ENCODE results near the gene ATOH7. TPM values are rescaled to one million over a fixed set of nuclear protein-coding genes. Genes with fewer than 3 reads are reported as not detected.

ATOH7 gene
- total RNA-seq, 1 donor from 2014 or later: not detected

DNA sequence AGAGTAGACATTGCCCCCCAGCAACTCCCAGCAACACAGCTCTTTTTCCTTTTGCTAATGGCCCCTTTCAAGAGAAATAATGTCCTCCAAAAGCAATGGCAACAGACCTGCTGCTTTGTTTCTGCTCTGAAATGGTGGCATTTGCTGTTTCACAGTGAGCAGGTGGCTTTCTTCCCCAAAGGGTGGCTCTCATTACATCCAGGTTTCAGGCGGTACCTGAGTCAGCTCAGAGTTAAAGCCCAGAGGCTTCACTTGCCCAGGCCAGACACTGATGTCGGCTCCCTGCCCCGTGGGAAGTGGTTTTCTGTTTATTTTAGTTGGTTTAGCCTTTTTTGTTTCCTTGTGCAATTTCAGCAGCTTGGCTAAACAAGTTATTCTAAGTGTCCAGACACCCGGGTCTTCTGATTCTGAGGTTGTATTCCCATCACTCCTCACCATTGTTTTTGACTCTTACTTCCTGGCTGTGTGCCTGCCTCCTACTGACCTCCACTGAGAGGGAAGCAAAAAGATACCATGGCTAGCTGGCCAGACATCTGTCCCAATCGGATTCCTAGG is 7.8 kb upstream of the ATOH7 start:
- H3K4me3 ChIP-seq (ENCODE audit: low read depth, low read length): no peak overlapping the region
- FAIRE-seq (no peak), DNase-seq (ENCODE audit: low read depth) (no peak)
- no peaks in the 10 kb centered on the region for H3K36me3 ChIP-seq (ENCODE audit: control insufficient read depth, insufficient read depth, low read length)
- no peak for TF ChIP-seq CTCF (IDR thresholded peaks at IDR 0.05; ENCODE audit: insufficient read depth, low read length, severe bottlenecking)
- no peaks in the 10 kb centered on the region for H3K27me3 ChIP-seq (ENCODE audit: control insufficient read depth, insufficient read depth, low read length)

DNA sequence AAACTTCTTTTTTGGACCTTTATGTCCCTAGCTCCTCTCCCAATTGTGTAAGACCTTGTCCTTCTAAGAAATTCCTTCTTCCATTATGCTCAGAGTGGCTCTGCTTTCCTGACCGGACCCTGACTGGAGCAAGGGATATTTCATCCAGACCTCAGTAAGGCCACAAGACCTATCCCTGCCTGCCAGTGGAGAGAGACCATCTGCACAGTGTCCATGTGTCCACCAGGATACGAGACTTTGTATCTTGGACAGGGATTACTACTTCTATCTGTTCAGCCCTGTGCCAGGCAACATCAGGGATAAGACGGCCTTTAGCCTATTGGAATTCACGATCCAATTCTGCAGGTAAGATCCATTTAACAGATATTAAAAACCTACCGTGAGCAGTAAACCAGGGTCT is 7.2 kb upstream of the ATOH7 start:
- Histone ChIP-seq H3K4me3 (ENCODE audit: low read depth, low read length) (no peak overlapping the region), H3K36me3 (ENCODE audit: control insufficient read depth, insufficient read depth, low read length) (no peaks in the 10 kb centered on the region), H3K27me3 (ENCODE audit: control insufficient read depth, insufficient read depth, low read length) (no peaks in the 10 kb centered on the region)
- TF ChIP-seq CTCF (IDR thresholded peaks at IDR 0.05; ENCODE audit: insufficient read depth, low read length, severe bottlenecking): no peak
- no peak for DNase-seq (ENCODE audit: low read depth)
- FAIRE-seq: no peak

DNA sequence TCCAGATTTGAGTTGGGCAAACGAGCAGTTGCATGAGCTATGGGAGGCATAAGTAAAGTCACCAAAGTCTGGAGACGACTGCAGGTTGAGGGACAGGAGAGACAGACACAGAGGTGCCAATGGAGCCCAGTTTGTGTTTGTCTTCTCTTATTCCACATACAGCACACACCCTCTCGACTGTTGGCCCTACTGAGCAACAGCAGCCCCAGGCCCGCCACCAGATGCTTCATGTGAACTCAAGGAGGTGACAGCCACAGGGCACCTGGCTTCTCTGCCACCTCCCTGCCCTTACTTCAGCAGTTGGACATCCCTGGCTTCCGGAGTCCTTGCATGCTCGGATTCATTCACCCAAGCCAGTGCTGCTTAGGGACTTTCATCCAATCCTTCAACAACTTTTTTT is 6.5 kb upstream of the ATOH7 start:
- Histone ChIP-seq H3K27me3 (ENCODE audit: control insufficient read depth, insufficient read depth, low read length) (no peaks in the 10 kb centered on the region), H3K36me3 (ENCODE audit: control insufficient read depth, insufficient read depth, low read length) (no peaks in the 10 kb centered on the region), H3K4me3 (ENCODE audit: low read depth, low read length) (no peak overlapping the region)
- no peak for FAIRE-seq
- TF ChIP-seq CTCF (IDR thresholded peaks at IDR 0.05; ENCODE audit: insufficient read depth, low read length, severe bottlenecking): no peak
- DNase-seq (ENCODE audit: low read depth): no peak

DNA sequence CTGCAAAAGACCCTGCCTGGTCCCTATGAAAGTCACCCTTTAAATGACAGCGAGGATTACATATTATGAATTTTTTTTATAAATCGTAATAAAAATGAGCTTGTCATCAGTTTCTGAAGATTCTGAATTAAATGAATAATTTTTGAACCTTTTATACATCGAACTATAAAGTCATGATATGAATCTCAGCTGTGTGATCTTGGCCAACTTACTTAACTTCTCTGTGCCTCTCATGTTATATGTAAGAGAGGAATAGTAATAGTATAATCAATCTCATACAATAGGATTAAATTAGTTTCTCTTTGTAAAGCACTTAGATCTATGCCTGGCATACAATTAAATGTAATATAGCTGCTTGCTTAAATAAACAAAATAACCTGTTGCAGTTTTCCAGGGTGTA is 5.3 kb upstream of the ATOH7 start:
- Histone ChIP-seq H3K4me3 (ENCODE audit: low read depth, low read length) (no peak overlapping the region), H3K27me3 (ENCODE audit: control insufficient read depth, insufficient read depth, low read length) (no peaks in the 10 kb centered on the region), H3K36me3 (ENCODE audit: control insufficient read depth, insufficient read depth, low read length) (no peaks in the 10 kb centered on the region)
- no peak for DNase-seq (ENCODE audit: low read depth)
- FAIRE-seq: no peak
- no peak for TF ChIP-seq CTCF (IDR thresholded peaks at IDR 0.05; ENCODE audit: insufficient read depth, low read length, severe bottlenecking)

- no peaks in the 10 kb centered on the region for H3K36me3 ChIP-seq (ENCODE audit: control insufficient read depth, insufficient read depth, low read length)
- no peaks in the 10 kb centered on the region for H3K27me3 ChIP-seq (ENCODE audit: control insufficient read depth, insufficient read depth, low read length)
- H3K4me3 ChIP-seq (ENCODE audit: low read depth, low read length): no peak overlapping the region
- no peak for DNase-seq (ENCODE audit: low read depth)
- TF ChIP-seq CTCF (IDR thresholded peaks at IDR 0.05; ENCODE audit: insufficient read depth, low read length, severe bottlenecking): no peak
- FAIRE-seq: no peak
Measured at GRCh38 chr10:68235581-68235980, 3.7 kb upstream of the ATOH7 start.

DNA sequence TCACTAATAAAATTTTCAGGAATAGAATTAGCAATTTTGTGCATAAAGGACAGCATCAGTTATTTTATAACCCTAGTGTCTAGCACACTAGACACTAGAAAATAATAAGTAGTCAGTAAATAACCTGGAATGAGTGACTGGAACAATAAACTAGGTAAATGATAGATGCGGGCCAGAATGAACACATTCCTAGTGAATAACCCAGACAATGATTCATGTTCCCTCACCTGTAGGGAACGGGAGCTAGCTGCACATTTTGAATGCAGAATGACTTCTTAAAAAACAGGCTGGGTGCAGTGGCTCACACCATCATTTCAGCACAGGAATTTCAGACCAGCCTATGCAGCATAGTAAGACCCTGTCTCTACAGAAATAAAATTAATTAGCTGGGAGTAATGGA is 3.2 kb upstream of the ATOH7 start:
- Histone ChIP-seq H3K27me3 (ENCODE audit: control insufficient read depth, insufficient read depth, low read length) (no peaks in the 10 kb centered on the region), H3K36me3 (ENCODE audit: control insufficient read depth, insufficient read depth, low read length) (no peaks in the 10 kb centered on the region), H3K4me3 (ENCODE audit: low read depth, low read length) (no peak overlapping the region)
- peak; percentile 65 for DNase-seq (ENCODE audit: low read depth)
- no peak for TF ChIP-seq CTCF (IDR thresholded peaks at IDR 0.05; ENCODE audit: insufficient read depth, low read length, severe bottlenecking)
- no peak for FAIRE-seq

All from bronchial epithelial cell (primary cell).